GM21723 (cell line): ENCODE results near the gene CSNK1A1L.

Experiments
- ATAC-seq: cut with Tn5 transposase; IDR thresholded peaks from one replicate; pipeline ENCODE4 v1.9.1; 2021; ENCODE audit warnings: mild to moderate bottlenecking, moderate library complexity; ENCODE audit not compliant: unreplicated experiment

CSNK1A1L gene

DNA sequence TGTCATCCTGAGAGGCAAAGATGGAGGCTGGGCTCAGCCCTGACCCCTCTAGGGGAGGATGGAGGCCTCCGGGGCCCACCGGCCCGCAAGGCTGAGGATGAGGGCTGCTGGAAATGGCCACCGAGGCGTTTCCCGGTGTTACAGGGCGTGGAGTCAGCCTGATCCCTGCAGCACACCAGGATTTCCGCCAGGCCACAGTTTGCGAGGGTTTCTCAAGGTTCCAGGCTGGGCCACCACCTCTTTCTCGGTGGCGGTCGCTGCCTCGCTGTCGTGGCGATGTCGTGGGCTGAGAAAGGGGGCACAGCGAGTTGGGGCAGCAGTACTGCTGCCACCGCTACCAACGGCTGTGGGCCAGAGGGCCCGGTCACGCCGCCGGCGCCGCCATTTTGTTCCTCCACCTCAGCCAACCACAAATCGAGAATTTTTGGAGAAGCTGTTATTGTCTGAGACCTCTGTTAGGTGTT is at the start of gene CSNK1A1L:
Gene CSNK1A1L (minus strand): TSS at position 414 of the 464 bp plus-strand sequence. CDS start 408 bp downstream, at position 6.
- no peak for ATAC-seq

DNA sequence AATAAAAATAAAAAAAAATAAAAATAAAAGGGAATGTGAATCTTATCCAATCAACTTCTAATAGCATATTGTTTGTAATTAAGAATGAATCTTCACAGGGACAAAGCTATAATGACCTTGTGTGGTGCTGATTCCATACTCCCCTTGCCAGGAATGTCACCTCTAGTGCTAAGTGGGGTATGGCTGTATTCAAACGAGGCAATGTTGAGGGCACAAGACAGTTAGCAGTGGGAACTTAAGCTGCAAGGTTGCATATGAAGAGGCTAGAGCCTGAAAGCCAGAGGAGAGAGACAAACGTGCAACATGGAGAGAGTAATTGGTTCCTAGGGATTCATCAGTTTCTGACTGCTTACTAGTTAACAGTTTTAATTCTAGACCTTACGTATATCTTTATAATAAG is 43.9 kb upstream of the CSNK1A1L start:
- ATAC-seq, result no peak

DNA sequence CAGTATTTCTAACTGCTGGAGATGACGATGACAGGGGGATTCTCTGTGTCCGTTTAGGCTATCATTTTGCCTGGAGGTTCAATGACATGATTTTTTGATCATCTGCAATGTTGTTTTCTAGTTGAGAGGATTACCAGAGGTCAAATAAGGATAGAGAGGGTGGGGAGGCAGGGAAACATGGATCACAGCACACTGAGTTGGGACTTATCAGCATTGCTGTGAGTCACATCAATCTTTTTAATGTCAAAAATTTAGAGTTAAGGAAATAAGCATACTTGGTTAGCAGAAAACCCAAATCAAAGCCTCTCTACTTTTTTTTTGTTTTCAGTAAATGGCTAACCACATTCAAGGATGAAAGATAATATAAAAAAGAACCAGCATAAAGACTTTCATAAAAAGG is 43.0 kb upstream of the CSNK1A1L start:
- ATAC-seq, result no peak

DNA sequence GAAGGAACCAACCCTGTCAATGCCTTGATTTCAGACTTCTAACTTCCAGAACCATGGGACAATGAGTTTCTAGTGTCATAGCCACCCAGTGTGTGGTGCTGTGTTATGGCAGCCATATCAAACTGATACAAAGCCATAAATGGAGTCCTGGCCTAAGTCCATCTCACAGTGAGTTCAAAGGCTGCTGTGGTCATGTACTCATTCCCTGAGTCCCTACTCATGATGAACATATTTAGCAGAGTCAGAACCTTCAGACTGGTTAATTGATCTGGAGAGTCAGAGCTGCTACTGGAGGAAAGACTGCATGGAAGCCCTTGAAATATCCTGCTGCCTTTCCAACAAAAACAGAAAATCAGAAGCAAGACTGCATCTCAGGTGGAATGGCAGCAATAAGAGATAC is 39.2 kb upstream of the CSNK1A1L start:
- ATAC-seq, result no peak

DNA sequence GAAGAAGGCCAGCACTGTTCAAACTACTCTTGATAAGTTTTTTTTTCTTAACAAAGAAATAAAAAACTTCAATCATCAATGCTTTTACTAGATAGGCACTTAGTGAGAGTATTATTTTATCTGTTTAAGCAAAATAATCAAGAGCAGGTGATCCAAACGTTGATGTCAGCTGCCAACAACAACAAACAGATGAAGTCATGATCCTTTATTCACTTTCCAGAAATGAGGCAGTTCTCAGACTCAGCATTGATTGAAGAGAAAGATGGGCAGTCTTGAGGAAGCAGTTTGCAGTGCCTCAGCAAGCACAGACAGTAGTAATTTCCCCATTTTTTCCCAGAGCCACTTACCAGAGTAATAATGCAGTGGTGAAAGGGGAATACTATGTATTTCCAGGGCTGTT is 38.4 kb upstream of the CSNK1A1L start:
- no peak for ATAC-seq

DNA sequence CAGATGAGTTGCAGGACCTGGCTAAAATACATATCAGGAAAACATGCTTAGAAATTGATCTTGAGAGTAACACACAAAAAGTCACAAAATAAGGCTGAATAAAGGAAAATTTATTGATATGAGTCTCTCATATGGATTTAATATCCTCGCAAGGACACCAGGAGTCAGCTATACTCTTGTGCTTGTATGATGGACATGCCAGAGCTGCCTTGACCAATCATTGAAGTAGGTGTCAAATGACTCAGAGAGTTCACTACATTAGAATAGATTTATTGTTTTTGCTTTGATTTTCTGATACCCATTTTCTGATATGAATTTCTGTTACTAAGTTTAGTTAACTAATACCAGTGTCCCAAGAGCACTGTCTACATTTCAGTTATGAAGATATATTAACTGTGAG is 37.4 kb upstream of the CSNK1A1L start:
- ATAC-seq, result no peak

DNA sequence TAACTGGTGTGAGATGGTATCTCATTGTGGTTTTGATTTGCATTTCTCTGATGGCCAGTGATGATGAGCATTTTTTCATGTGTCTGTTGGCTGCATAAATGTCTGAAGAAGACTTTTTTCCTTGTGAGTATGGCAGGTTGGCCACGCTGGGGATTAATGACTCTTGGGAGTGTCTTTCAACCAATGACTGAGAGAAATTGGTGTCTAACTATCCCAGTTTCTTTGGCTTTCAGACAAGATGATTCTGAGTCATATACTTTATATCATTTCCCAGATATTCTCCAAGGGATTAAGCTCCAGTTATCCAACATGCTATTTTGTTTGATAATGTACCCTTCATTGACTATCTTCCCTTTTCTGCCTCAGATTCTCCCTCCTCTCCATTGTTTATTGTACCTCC is 35.5 kb upstream of the CSNK1A1L start:
- no peak for ATAC-seq

DNA sequence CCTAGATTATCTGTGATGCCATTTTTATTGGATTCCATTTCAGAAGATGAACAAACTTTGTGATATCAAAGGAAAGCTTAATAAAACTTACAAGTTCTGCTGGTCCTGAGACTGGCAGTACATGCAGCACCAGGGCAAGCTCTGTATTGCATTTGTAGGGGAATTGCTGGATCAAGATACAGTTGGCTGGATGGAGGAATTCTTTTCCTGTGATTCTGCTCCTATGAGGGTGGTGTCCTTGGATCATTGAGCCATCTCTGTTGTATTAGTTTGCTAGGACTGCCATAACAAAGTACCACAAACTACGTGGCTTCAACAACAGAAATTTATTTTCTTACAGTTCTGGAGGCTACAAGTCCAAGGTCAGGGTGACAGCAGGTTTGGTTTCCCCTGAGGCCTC is 33.9 kb upstream of the CSNK1A1L start:
- ATAC-seq, result no peak

DNA sequence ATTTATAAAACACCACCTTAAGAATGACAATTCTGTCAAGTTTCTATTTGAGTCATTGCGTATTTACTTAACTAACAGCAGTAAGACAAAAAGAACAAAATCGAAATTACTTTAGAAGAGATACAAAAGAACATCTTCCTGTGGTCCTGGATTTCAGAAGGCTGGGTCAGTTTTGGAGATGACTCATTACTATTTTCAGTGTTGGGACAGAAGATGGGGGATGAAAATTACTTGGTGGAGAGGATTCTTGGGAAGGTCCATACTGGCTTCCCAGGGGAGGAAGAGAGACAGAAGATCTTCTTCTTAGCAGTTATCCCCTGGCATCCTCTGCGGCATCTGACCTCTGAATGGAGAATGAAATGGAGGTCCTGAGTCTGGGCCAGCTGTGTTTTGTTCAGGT is 33.5 kb upstream of the CSNK1A1L start:
- no peak for ATAC-seq

DNA sequence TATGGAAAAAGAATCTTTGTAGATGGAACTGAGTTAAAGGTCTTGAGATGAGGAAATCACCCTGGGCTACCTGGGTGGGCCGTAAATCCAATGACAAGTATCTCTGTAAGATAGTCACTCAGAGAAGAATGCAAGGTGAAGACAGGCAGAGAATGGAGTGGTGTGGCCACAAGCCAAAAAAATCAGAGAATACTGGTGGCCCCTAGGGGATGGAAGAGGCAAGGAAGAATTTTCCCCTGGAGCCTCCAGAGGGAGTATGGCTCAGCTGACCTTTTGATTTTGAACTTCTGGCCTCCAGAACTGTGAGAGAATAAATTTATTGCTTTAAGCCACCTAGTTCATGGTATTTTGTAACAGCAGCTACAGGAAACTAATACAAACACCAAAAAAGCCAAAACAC is 32.7 kb upstream of the CSNK1A1L start:
- ATAC-seq, result no peak

DNA sequence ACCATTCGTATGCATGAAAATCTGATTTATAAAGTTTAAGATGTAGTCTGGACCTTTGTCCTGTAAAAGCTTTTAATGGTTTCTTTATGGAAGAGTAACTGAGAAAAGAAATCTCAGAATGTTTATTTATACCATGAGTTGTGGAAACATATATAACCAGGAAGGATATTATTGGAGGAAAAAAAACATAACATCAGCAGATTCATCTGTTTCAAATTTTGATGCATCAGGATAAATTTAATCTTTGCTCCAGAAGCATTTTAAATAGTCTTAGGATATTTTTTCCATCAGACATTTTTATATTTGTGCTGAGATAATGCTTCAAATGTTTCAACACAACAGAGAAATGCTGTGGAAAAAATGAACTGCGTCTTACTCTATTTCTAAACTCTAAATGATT is 31.2 kb upstream of the CSNK1A1L start:
- no peak for ATAC-seq

DNA sequence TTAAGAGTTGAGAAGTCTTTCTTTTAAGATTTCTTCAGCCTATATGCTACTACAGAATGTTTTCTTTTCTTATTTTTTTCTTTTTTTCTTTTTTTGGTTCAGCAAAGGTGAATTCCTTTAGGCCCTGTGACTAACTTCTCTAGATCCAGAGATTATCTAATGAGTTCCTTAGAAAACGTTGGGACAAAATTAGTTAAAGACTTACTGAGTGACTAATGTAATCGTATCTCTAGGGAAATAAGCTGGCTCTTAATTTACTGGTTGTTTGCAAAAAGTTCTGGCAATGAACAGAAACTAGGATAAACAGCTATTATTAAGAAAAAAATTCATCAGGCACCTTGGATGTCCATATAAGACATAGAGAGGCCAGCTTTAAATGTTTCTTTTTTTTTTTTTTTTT is 30.7 kb upstream of the CSNK1A1L start:
- no peak for ATAC-seq

DNA sequence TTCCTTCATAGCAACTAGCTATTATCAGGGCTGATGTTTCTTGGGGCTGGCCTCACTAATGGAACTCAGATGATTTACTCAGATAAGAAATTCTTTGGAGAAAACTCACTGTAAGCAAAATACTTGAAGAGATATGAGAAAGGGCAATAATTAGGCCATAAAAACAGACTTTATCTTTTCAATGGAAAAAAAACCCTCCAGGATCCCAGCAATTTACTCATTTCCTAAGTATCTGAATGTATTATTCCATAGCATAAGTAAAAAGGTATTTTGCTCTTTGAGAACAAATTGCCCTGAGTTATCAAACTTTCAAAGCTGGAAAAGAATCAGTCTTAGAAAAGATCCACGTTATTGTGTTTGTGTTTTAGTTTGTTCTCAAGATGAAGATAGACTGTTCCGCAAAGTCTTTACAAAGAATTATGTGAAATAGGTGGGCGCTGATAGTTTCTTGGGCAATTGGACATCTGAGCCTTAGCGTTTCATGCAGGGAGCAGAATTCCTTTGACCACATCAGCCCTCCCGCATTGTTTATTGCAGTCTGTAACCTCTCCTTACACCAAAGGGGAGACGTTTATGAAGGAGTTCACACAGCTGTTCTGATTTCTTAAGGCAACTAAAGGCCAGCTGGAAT is 29.1 kb upstream of the CSNK1A1L start:
- ATAC-seq, result no peak

DNA sequence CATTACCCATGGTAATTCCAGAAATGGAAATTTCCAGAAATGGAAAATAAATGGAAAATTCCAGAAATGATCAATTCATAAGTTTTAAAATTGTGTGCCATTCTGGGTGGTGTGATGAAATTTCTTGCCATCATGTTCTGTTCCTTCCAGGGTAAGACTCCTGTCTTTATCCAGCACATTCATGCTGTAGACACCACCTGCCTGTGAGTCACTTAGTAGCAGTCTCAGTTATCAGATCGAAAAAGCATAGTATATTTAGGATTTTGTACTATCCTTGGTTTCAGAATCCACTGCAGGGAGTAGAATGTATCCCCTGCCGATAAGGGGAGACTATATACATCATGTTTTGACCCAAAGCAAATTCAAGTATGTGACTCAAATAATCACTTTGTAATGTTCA is 26.7 kb upstream of the CSNK1A1L start:
- no peak for ATAC-seq

DNA sequence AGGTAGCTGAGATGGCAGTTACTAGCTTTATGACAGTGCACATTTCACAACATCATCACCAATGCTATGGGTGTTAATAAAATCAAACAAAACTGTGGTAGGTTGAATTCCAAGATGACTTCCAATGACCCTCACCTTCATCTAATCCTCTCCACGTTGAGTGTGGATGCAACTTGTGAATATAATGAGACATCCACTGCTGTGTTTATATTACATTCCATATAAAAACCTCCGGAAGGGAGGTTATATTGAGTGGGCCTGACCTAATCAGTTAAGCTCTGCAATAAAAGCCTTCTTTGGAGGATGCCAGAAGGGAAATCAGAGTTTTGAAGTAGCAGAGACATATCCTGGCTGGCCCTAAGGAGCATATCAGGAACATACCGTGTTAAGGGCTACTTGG is 25.6 kb upstream of the CSNK1A1L start:
- no peak for ATAC-seq

DNA sequence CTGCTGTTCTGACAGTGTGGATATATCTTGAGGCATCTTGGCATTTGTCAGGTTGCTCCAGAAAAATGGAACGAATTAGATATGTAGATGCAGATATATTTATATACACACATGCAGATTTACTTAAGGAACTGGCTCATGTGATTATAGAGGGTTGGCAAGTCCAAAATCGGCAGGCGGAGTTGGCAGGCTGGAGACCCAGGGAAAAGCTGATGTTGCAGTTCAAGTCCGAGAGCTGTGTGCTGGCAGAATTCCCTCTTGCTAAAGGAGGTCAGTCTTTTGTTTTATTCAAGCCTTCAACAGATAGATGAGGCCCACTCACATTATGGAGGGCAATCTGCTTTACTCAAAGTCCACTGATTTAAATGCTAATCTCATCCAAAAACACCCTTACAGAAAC is 24.4 kb upstream of the CSNK1A1L start:
- ATAC-seq, result no peak

DNA sequence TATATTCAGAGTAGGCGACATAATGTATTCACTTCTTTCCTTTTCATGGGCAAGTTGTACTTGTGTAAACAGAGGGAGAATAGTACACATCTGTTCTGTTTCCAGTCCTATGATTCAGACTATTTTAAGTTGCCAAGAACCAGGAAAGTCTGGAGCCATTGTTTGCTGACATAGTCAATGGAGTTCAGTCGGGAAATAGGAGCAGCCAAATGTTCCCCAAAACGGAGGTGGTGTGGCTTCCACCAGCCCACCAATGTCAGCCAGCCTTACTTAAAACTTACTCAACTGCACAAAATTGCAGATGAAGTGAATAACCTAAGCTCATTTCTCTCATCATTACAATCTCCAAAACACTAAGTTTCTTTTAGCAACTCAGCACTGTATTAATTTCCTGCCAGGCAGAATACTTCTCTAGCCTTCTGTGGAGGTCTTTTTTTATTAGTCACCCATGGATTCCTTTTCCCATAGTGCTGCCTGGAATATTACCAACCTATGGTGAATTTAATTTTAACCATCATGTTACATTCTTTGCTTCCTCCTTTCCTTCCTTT is 22.3 kb upstream of the CSNK1A1L start:
- ATAC-seq, result no peak

DNA sequence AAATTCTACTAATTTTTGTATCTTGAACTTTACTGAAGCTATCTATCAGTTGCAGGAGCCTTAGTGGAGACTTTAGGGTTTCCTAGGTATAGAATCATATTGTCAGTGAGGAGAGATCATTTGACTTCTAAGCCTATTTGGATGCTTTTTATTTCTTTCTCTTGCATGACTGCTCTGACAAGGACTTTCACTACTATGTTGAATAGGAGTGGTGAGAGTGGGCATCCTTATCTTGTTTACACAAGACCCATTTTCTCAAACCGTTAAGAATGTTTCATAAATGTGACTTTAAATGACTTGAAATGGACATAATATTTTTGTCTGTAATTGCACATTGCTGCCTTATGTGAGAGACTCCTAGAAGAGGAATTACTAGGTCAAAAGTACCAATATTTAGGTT is 17.9 kb upstream of the CSNK1A1L start:
- no peak for ATAC-seq

DNA sequence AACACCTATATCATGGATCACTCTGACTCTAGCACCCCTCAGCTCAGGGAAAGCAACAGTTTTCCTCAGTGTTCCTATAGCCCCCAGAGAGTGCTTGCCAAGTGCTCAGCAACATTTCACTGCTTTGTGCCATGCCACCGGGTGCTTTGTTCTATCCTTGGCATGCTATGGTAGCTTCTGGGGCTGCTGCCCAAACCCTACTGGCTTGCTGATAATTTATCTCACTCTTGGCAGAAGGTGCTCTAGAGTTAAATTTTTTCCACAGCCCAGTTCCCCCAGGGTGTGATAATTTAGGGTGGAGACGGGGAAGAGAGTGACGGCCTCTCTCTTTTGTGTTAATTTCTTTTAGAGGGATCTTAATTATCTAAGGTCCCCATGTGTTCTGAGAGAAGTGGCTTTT is 12.6 kb upstream of the CSNK1A1L start:
- ATAC-seq, result no peak

DNA sequence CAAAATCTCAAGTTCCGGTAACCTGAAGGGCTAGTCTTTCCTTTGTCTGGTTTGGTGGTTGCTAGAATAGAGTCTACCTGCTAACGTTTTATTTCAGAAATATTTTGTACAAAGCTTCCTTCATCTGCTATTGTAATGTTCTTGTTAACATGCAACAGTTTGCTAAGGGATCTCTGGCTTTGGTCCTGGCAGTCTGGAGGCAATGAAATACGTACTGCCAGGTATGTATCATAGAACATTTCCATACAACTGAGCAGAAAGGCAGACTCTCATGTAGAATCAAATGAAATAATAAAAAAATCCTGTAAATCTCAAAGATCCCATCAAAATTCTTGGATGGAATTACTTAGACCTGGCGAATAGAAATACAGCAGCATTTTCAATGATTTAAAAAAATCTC is 8.8 kb upstream of the CSNK1A1L start:
- no peak for ATAC-seq

DNA sequence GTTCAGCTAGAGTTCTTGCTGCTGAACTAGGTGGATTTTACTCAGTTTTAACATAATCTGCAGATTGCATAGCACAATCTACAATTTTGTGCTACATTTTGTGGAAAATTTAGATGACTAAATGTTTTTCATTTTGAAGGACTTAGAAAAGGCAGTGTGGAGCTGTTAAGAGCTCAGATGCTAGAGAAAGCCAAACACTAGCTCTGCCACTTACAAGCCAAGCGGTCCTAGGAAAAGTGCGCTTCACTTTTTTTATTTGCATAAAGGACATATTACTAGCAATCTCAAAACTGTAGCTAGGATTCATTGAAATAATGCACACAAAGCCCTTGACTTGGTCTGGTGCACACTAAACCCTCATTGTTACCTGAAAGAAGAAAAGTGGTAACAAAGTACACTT is 8.1 kb upstream of the CSNK1A1L start:
- no peak for ATAC-seq

DNA sequence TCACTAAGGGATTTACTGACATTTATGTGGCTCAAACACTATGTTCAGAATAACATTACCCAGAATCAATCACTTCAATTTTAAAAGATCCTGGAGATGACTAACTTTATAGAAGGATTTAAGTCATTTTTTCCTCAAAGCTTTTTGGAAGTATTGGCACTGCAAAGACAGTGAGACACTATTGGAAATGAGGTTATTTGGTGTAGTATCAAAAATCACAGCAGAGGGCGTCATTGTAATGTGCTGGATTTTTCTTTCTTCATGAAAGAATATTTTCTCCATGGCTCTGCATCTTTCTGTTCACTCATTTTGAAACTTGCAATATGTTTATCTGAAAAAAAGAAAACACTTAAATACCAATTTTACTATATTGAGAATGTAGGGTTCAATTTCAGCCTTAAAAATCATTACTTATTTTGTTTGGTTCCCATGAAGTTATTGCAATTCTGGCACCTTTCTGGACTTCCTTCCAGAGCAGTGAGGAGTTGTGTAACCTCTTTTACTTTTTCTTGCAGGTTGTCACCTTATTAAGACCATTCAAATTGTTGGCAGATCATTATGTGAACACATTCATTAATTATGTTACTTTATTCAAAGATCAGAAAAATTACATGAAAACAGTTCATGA is 3.7 kb upstream of the CSNK1A1L start:
- no peak for ATAC-seq

DNA sequence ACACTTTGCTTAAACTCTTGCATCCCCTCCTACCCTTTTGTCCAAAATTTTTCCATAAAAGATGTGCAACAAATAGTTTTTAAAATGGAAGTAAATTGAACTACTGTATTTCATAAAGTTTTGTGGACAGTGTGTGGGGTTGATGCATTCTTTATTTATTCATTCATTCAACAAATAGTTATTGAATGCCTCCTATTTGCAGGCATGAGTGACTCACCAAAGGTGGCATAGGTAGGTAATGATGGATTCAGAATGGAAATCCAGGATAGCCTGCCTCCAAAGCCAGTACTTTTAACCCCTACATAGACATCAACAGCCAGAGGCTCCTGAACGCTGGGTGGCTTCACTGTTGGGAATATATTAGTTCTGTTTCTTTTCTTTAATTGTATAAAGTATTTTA is 2.4 kb upstream of the CSNK1A1L start:
- ATAC-seq, result no peak
